HEK293 (cell line): ENCODE results near the gene FANCE.
A peak's percentile ranks its signal among the peaks of the same experiment; 100 is the strongest.

ENCODE experiments used
- KLF10 ChIP-seq: fragments of 450-650 bp; IDR thresholded peaks from 2 replicates; pipeline ENCODE4 v1.5.1; 2018; ENCODE audit warnings: missing biosample characterization, mild to moderate bottlenecking, missing genetic modification characterization
- PRDM1 ChIP-seq: fragments of 450-650 bp; formaldehyde crosslinking; IDR thresholded peaks from 2 replicates; pipeline ENCODE4; 2016; ENCODE audit warnings: missing biosample characterization, missing genetic modification characterization
- SETDB1 ChIP-seq: IDR thresholded peaks from one replicate; pipeline ENCODE4 v1.6.1; 2017; ENCODE audit warnings: mild to moderate bottlenecking, low read length, moderate library complexity, mixed read lengths; ENCODE audit not compliant: insufficient read length
- TSHZ1 ChIP-seq: fragments of 450-650 bp; formaldehyde crosslinking; IDR thresholded peaks from 2 replicates; pipeline ENCODE4 v1.5.1; 2016; ENCODE audit warnings: missing biosample characterization, missing genetic modification characterization, borderline replicate concordance
- YY1 ChIP-seq: fragments of 450-650 bp; formaldehyde crosslinking; IDR thresholded peaks from 2 replicates; pipeline ENCODE4 v1.5.1; 2018; ENCODE audit warnings: missing biosample characterization, missing genetic modification characterization
- ZBTB49 ChIP-seq: fragments of 450-650 bp; formaldehyde crosslinking; IDR thresholded peaks from 2 replicates; pipeline ENCODE4 v1.5.1; 2016; ENCODE audit warnings: missing biosample characterization, missing genetic modification characterization, low read depth
- ZFP3 ChIP-seq: fragments of 450-650 bp; formaldehyde crosslinking; IDR thresholded peaks from 2 replicates; pipeline ENCODE4 v1.5.1; 2016; ENCODE audit warnings: low read depth, missing biosample characterization, missing genetic modification characterization
- ZIC2 ChIP-seq: fragments of 450-650 bp; formaldehyde crosslinking; IDR thresholded peaks from 2 replicates; pipeline ENCODE4 v1.5.1; 2016; ENCODE audit warnings: missing biosample characterization, missing genetic modification characterization
- ZNF132 ChIP-seq: fragments of 450-650 bp; formaldehyde crosslinking; IDR thresholded peaks from 2 replicates; pipeline ENCODE4 v1.5.1; 2017; ENCODE audit warnings: missing biosample characterization, missing genetic modification characterization, borderline replicate concordance
- ZNF138 ChIP-seq: fragments of 450-650 bp; formaldehyde crosslinking; IDR thresholded peaks from 2 replicates; pipeline ENCODE4 v1.5.1; 2016; ENCODE audit warnings: missing biosample characterization, missing genetic modification characterization, borderline replicate concordance
- ZNF202 ChIP-seq: fragments of 450-650 bp; formaldehyde crosslinking; IDR thresholded peaks from 2 replicates; pipeline ENCODE4 v1.5.1; 2016; ENCODE audit warnings: missing biosample characterization, missing genetic modification characterization, borderline replicate concordance
- ZNF214 ChIP-seq: fragments of 450-650 bp; formaldehyde crosslinking; IDR thresholded peaks from 2 replicates; pipeline ENCODE4 v1.5.1; 2017; ENCODE audit warnings: missing biosample characterization, mild to moderate bottlenecking, missing genetic modification characterization, borderline replicate concordance
- ZNF266 ChIP-seq: fragments of 450-650 bp; formaldehyde crosslinking; IDR thresholded peaks from 2 replicates; pipeline ENCODE4 v1.5.1; 2016; ENCODE audit warnings: missing biosample characterization, missing genetic modification characterization, low read depth
- ZNF324 ChIP-seq: fragments of 450-650 bp; formaldehyde crosslinking; IDR thresholded peaks from 2 replicates; pipeline ENCODE4 v1.5.1; 2016; ENCODE audit warnings: missing biosample characterization, missing genetic modification characterization
- ZNF335 ChIP-seq: fragments of 450-650 bp; formaldehyde crosslinking; conservative IDR thresholded peaks from 2 replicates; pipeline ENCODE4 v1.5.1; 2016; ENCODE audit warnings: missing biosample characterization, missing genetic modification characterization
- ZNF366 ChIP-seq: fragments of 450-650 bp; formaldehyde crosslinking; conservative IDR thresholded peaks from 2 replicates; pipeline ENCODE4 v1.5.1; 2016; ENCODE audit warnings: missing biosample characterization, missing genetic modification characterization
- ZNF449 ChIP-seq: fragments of 450-650 bp; formaldehyde crosslinking; IDR thresholded peaks from 2 replicates; pipeline ENCODE4 v1.5.1; 2017; ENCODE audit warnings: missing biosample characterization, mild to moderate bottlenecking, missing genetic modification characterization, moderate library complexity
- ZNF473 ChIP-seq: fragments of 450-650 bp; formaldehyde crosslinking; IDR thresholded peaks from 2 replicates; pipeline ENCODE4 v1.5.1; 2017; ENCODE audit warnings: missing biosample characterization, missing genetic modification characterization
- ZNF555 ChIP-seq: fragments of 450-650 bp; formaldehyde crosslinking; conservative IDR thresholded peaks from 2 replicates; pipeline ENCODE4 v1.5.1; 2017; ENCODE audit warnings: missing biosample characterization, mild to moderate bottlenecking, missing genetic modification characterization, inconsistent platforms
- ZNF585B ChIP-seq: fragments of 450-650 bp; formaldehyde crosslinking; IDR thresholded peaks from 2 replicates; pipeline ENCODE4 v1.5.1; 2016; ENCODE audit warnings: missing biosample characterization, missing genetic modification characterization
- ZNF623 ChIP-seq: fragments of 450-650 bp; formaldehyde crosslinking; IDR thresholded peaks from 2 replicates; pipeline ENCODE4 v1.5.1; 2016; ENCODE audit warnings: missing biosample characterization, missing genetic modification characterization
- ZNF660 ChIP-seq: fragments of 450-650 bp; IDR thresholded peaks from 2 replicates; pipeline ENCODE4 v1.5.1; 2018; ENCODE audit warnings: missing biosample characterization, mild to moderate bottlenecking, missing genetic modification characterization
- ZNF707 ChIP-seq: fragments of 450-650 bp; formaldehyde crosslinking; IDR thresholded peaks from 2 replicates; pipeline ENCODE4 v1.5.1; 2016; ENCODE audit warnings: missing biosample characterization, missing genetic modification characterization
- ZSCAN30 ChIP-seq: fragments of 450-650 bp; IDR thresholded peaks from 2 replicates; pipeline ENCODE4 v1.5.1; 2018; ENCODE audit warnings: missing biosample characterization, mild to moderate bottlenecking, missing genetic modification characterization, moderate library complexity
- TF ChIP-seq, protein P1 (sequence below): fragments of 450-650 bp; formaldehyde crosslinking; IDR thresholded peaks from 2 replicates; pipeline ENCODE4 v1.5.1; 2017; ENCODE audit warnings: missing biosample characterization, missing genetic modification characterization

FANCE gene

DNA sequence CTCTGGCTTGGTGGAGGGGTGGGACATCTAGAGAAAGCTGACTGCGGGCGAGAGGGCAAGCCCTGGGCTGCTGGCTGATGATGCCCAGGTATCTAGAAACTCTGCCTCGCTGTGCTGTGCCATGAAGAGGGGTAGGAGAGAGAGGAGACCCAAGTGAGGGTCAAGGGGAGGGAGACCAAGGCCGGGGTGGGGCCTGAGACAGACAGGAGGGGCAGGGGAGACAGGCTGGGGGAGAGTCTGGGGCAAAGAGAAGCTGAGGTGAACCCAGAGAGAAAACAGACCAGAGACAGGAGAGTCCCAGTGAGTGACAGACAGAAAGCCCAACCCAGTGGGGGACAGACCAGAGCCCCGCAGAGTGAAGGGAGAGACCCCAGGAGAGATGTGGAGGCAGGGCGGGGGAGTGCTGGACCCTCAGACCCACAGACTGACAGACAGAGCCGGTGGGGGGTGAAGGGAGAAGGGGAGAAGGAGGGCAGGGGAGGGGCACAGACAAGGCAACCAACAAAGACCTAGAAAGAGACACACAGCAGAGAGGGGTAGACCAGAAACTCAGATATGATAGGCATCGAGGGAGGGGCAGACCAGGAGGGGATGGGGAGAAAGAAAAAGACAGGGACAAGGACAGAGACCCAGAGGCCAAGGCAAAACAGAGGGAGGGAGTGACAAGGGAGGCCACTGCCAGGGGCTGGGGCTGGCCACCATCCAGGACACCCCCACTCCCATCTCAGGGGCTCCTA lies 38.9 kb downstream of the FANCE start (continued):
- no peak for TF ChIP-seq ZSCAN30 (tag by site-specific recombination)
- TF ChIP-seq ZNF266 (tag by site-specific recombination), result no peak
- TF ChIP-seq ZNF707 (tag by site-specific recombination), result no peak
- TF ChIP-seq ZIC2, result no peak
- no peak for TF ChIP-seq ZNF138 (tag by site-specific recombination)
- no peak for TF ChIP-seq ZNF660 (tag by site-specific recombination)
- TF ChIP-seq, protein P1, sequence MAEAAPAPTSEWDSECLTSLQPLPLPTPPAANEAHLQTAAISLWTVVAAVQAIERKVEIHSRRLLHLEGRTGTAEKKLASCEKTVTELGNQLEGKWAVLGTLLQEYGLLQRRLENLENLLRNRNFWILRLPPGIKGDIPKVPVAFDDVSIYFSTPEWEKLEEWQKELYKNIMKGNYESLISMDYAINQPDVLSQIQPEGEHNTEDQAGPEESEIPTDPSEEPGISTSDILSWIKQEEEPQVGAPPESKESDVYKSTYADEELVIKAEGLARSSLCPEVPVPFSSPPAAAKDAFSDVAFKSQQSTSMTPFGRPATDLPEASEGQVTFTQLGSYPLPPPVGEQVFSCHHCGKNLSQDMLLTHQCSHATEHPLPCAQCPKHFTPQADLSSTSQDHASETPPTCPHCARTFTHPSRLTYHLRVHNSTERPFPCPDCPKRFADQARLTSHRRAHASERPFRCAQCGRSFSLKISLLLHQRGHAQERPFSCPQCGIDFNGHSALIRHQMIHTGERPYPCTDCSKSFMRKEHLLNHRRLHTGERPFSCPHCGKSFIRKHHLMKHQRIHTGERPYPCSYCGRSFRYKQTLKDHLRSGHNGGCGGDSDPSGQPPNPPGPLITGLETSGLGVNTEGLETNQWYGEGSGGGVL (tag by site-specific recombination), result no peak; the same call in 1 of the 2 replicates
- TF ChIP-seq ZNF585B (tag by site-specific recombination), result no peak
- peak; percentile 76 for TF ChIP-seq PRDM1
- TF ChIP-seq KLF10 (tag by site-specific recombination), result no peak
- TF ChIP-seq ZFP3 (tag by site-specific recombination), result no peak
- TF ChIP-seq SETDB1, result no peak
- peak; percentile 59 for TF ChIP-seq ZNF366 (tag by site-specific recombination)
- TF ChIP-seq ZNF132, result no peak
- no peak for TF ChIP-seq ZNF214 (tag by site-specific recombination)
- no peak for TF ChIP-seq ZNF324 (tag by site-specific recombination)
- no peak for TF ChIP-seq TSHZ1
- no peak for TF ChIP-seq ZNF555 (tag by site-specific recombination)
- no peak for TF ChIP-seq ZNF202 (tag by site-specific recombination)
- TF ChIP-seq ZNF473 (tag by site-specific recombination), result no peak
- no peak for TF ChIP-seq ZBTB49 (tag by site-specific recombination)
- no peak for TF ChIP-seq YY1 (tag by site-specific recombination)
- TF ChIP-seq ZNF449 (tag by site-specific recombination), result peak; percentile 70
- TF ChIP-seq ZNF623 (tag by site-specific recombination), result no peak
- no peak for TF ChIP-seq ZNF335 (tag by site-specific recombination)
